ENCODE results near the gene CIDEC.

Gene CIDEC

DNA sequence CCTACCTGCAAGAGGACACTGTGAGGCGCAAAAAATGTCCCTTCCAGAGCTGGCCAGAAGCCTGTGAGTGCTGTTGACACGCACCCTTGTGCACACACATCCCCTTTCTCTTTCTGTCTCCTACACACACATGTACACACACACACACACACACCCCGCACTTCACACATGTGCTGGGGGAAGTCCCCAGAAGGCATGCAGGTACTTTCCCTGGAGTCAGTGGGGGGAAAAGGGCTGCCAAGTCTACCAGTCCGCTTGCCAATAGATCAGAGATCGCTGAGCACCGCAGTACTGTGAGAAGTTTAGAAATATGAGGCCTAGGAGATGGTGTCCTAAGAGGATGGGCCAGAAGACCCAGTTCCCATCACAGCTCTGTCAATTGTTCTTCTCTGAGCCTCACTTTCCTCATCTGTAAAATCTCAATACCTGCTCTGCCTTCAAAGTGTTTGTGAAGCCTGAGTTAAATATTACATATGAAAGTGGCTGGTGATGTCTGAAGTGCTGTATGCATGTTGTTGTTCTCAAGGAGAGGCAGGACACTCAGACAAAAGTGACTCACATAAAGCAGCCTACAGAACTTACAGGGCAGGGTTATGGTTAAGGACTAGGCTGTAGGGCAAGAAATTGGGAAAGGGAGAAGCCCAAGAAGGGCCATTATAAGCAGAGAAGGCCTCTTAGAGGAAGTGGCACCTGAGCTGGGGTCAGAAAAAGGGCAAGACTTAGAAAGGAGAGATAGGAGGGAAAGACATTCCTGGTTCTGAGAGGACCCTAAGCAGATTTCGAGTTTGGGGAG lies 29.4 kb upstream of the CIDEC start:
- TF ChIP-seq, protein P1, sequence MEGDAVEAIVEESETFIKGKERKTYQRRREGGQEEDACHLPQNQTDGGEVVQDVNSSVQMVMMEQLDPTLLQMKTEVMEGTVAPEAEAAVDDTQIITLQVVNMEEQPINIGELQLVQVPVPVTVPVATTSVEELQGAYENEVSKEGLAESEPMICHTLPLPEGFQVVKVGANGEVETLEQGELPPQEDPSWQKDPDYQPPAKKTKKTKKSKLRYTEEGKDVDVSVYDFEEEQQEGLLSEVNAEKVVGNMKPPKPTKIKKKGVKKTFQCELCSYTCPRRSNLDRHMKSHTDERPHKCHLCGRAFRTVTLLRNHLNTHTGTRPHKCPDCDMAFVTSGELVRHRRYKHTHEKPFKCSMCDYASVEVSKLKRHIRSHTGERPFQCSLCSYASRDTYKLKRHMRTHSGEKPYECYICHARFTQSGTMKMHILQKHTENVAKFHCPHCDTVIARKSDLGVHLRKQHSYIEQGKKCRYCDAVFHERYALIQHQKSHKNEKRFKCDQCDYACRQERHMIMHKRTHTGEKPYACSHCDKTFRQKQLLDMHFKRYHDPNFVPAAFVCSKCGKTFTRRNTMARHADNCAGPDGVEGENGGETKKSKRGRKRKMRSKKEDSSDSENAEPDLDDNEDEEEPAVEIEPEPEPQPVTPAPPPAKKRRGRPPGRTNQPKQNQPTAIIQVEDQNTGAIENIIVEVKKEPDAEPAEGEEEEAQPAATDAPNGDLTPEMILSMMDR (conservative IDR thresholded peaks at IDR 0.05; ENCODE audit: low read length): no peak
- DNase-seq (ENCODE audit: low read depth): no peak
- H3K4me3 ChIP-seq (ENCODE audit: low read length): no peak overlapping the region

DNA sequence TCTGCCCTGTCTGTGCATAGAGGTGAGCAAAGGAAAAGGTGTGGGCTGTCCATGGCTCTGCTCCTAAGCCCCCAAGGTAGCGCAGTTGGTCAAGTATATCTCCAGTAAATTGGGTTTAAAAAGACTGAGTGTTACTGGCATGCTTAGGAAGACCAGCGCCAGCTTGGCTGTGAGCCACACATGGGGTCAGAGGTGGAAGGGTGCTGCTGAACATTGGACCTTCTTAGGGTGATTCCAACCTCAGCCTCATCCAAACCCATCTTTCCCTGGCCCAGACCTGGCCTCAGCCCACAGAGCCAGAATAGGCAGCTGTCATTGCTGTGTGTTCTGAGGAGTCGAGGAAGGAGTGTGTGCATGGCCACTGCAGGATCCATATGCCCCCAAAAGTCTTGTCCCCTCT lies 28.2 kb upstream of the CIDEC start:
- no peak overlapping the region for H3K4me3 ChIP-seq (ENCODE audit: low read length)
- TF ChIP-seq, protein P1 (conservative IDR thresholded peaks at IDR 0.05; ENCODE audit: low read length): no peak
- DNase-seq (ENCODE audit: low read depth): no peak

DNA sequence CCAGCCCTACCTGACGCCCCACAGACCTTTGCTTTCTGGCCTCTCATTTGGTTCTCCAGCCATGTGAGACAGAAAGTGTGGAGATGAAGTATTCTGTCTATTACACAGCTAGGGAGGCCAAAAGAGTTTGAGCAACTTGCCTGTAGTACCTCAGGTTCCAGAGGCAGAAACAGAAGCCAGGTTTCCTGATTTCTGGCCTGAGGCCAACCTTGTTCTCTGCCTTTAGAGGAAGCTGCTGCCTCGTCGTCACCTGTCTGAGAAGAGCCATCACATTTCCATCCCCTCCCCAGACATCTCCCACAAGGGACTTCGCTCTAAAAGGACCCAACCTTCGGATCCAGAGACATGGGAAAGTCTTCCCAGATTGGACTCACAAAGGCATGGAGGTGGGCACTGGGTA lies 26.4 kb upstream of the CIDEC start:
- no peak for DNase-seq (ENCODE audit: low read depth)
- TF ChIP-seq, protein P1 (conservative IDR thresholded peaks at IDR 0.05; ENCODE audit: low read length): no peak
- H3K4me3 ChIP-seq (ENCODE audit: low read length): no peak overlapping the region

DNA sequence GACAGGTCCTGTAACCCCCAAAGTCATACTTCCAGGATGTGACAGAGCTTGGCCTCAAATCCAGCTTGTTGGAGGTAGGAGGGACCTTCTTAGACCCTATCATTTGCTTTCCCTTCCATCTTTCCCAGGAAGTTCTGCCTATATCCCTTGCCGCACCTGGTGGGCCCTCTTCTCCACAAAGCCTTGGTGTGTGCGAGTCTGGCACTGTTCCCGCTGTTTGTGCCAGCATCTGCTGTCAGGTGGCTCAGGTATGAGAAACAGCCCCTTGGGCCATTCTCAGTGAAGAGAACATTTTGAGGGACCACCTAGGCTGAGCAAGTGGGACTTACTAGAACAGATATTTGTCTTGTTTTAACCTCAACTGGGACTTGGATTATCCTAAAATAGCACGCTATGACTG lies 23.9 kb upstream of the CIDEC start:
- no peak for DNase-seq (ENCODE audit: low read depth)
- H3K4me3 ChIP-seq (ENCODE audit: low read length): no peak overlapping the region
- TF ChIP-seq, protein P1 (conservative IDR thresholded peaks at IDR 0.05; ENCODE audit: low read length): no peak

DNA sequence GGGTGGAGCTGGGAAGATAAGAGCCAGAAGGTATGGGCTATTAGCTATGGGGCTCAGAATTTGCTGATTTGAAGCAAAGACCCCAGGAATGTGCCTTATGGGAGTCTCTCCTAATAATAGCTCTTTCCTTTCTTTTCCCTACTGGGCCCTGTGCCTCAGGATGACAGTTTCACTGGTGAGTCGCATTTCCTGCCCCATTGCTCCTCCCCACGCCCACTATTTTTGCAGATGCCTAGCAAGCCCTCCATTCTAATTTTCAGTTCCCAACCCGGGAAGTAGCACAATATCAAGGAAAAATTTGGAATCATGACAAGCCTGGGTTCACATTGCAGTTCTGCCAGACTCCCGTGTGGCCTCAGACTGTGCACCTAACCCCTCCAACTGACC lies 23.2 kb upstream of the CIDEC start:
- peak overlapping the region; percentile 20 for H3K4me3 ChIP-seq (ENCODE audit: low read length)
- peak; percentile 37 for DNase-seq (ENCODE audit: low read depth)
- TF ChIP-seq, protein P1 (conservative IDR thresholded peaks at IDR 0.05; ENCODE audit: low read length): no peak

DNA sequence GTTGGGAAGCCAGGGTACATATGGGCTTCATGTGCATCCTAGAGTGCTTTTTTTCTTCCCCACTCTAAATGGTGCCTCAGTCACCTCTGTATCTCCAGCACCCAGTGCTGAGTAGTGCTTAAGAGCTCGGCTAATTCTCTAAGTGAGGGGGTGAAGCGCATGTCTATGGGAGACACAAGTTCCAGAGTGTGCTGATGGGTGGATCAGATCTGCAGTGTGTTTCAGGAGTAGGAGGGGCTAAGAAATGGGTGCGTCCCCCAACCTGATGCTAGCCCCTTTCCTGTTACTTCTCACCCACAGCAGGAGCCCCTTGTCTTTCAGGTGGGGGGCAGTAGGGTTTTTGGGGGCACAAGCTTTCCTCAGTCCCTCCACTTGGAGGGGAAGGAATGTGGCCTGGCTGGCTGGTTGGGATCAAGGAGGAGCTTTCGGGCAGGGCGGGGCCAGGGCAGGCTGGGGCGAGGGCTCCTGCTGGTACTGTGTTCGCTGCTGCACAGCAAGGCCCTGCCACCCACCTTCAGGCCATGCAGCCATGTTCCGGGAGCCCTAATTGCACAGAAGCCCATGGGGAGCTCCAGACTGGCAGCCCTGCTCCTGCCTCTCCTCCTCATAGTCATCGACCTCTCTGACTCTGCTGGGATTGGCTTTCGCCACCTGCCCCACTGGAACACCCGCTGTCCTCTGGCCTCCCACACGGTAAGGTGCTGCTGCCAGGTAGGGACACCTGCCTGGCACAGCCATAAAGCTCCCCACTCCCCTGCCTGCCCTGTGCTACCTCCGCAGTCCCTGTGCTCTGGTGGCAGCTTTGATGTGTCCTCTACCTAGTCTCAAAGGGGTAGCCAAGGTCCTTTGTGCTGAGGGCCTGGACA lies 22.6 kb upstream of the CIDEC start, which contains the start of gene IL17RE:
IL17RE (plus strand) TSS at position 477 of the 866 bp plus-strand sequence; CDS start at position 562, 85 bp downstream.
- TF ChIP-seq, protein P1 (conservative IDR thresholded peaks at IDR 0.05; ENCODE audit: low read length): no peak
- H3K4me3 ChIP-seq (ENCODE audit: low read length): peak within 1 kb of the TSS; percentile 20
- no peak for DNase-seq (ENCODE audit: low read depth)
